GM12801 (cell line): ENCODE results near the gene NSMCE3.

Source experiments
- TF ChIP-seq, protein P1 (sequence below): IDR thresholded peaks from one replicate; pipeline ENCODE4 v1.5.1; 2011; ENCODE audit warnings: control low read depth; ENCODE audit not compliant: insufficient read length; ENCODE audit errors: extremely low read depth

Gene NSMCE3

GRCh38 chr15:29233566-29233965 is 36.1 kb downstream of the NSMCE3 start:
- TF ChIP-seq, protein P1, sequence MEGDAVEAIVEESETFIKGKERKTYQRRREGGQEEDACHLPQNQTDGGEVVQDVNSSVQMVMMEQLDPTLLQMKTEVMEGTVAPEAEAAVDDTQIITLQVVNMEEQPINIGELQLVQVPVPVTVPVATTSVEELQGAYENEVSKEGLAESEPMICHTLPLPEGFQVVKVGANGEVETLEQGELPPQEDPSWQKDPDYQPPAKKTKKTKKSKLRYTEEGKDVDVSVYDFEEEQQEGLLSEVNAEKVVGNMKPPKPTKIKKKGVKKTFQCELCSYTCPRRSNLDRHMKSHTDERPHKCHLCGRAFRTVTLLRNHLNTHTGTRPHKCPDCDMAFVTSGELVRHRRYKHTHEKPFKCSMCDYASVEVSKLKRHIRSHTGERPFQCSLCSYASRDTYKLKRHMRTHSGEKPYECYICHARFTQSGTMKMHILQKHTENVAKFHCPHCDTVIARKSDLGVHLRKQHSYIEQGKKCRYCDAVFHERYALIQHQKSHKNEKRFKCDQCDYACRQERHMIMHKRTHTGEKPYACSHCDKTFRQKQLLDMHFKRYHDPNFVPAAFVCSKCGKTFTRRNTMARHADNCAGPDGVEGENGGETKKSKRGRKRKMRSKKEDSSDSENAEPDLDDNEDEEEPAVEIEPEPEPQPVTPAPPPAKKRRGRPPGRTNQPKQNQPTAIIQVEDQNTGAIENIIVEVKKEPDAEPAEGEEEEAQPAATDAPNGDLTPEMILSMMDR, result no peak

DNA sequence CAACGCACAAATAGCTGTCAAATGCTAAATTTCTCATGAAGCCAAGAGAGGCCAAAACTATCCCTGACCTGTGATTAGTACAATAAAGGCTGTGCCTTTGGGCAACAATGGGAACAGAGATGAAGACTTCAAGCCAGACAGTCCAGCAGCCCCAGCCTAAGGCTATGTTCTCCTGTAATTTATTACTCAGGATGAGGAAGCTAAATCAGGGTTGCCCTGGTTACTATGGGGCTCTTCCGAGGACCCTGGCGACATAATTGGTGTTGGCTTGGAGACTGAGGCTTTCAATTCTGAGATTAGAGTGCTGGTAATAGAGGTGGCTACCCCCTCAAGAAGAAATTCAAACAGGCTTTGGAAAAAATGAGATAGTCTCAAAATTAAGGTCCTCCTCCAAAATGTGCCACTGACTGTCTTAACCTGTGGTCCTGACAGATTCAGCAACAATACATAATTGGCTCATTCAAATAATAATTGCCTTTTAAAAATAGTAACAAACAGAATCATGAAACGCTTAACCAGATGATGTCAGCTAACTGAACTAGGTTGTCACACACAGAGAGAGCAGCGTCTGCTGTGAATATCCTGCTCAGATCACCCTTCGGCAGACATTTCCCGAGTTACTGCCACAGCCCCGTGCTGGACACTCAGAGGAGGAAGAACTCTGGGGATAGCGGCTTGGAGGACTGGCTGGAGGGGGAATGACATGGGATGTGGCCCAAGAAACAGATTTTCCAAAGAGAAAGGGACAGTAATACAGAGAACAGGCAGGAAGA is 43.0 kb downstream of the NSMCE3 start:
- TF ChIP-seq, protein P1, result no peak

DNA sequence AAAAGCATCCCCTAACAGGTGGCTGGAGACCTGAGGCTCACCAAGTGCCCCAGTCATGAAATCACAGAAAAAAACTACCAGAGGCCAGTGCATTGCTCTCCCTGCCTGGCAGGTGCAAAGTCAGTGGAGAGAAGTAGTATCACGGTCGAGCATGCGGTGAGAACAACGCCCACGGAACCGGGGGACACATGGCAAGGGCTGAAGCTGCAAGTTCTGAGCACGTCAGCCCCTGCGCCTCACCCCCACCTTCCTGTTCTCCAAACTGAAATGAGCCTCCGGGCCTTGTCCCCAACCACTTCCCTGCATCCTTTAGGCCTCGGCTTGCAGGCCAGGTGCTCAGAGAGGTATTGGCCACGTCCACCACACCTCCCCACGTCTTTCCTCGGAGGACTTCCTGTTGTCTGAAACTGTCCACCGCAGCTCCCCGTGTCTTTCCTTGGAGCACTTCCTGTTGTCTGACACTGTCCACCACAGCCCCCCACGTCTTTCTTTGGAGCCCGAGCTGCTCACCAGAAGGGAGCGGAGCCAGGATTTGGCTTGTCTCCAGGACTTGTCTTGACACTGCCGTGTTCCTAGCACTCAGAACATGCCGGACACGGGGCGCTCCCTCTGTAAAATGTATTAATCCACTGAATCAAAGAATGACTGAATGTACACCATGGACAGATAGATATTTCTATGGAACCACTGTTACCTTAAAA is 43.9 kb downstream of the NSMCE3 start:
- TF ChIP-seq, protein P1, result no peak

DNA sequence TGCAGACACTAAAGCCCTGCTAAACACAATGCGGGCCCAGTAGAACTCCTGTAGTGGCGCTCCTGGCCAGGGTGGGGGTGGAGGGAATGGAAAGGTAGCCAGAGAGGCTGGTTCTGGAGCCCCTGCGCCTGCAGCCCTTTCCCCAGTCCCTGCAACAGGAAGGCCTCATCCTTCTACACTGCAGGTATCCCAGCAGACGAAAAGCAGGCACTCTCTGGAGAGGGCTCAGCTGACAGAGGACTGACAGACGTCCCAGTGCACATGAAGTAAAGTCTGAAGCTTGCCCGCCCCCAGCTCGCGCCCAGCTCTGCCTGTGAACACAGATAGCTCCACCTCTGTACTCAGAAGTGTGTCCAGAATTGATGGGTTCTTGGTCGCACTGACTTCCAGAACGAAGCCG is 46.0 kb downstream of the NSMCE3 start:
- TF ChIP-seq, protein P1, result no peak

- TF ChIP-seq, protein P1, result no peak
Observed at GRCh38 chr15:29222129-29222853, 47.3 kb downstream of the NSMCE3 start.

- TF ChIP-seq, protein P1, result no peak
Observed at GRCh38 chr15:29220852-29221251, 48.8 kb downstream of the NSMCE3 start.

DNA sequence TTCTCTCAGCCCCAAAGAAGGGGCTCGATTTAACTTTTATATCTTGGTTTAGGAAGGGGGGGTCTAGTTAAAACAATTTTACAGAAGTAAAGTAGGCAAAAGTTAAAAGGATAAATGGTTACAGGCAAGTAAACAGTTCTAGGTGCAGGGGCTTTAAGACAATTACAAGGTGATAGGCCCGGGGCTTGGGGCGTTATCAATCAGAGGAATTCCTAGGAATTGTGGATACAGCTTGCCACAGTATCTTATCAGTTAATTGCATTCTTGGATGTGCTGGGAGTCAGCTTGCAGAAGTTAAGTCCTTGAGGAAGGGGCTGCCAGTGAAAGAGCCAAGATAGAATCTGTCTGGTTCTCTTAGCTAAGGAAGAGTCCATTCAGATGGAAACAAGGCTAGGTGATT is 52.7 kb downstream of the NSMCE3 start:
- TF ChIP-seq, protein P1, result no peak
